ENCODE measurements around the gene URB1. TPM values are rescaled to one million over a fixed set of nuclear protein-coding genes. Genes with fewer than 3 reads are reported as not detected.
"Not testable (repeated sequence)": the region's sequence is repeated elsewhere in the genome, so short reads cannot be mapped to it uniquely, and the experiment has no call there.

URB1 gene
- total RNA-seq, 1 experiment from 2014 or later = 22.6 TPM

GRCh38 chr21:32321480-32321879, 71.3 kb downstream of the URB1 start:
- DNase-seq (ENCODE audit: low read depth) = no peak

DNA sequence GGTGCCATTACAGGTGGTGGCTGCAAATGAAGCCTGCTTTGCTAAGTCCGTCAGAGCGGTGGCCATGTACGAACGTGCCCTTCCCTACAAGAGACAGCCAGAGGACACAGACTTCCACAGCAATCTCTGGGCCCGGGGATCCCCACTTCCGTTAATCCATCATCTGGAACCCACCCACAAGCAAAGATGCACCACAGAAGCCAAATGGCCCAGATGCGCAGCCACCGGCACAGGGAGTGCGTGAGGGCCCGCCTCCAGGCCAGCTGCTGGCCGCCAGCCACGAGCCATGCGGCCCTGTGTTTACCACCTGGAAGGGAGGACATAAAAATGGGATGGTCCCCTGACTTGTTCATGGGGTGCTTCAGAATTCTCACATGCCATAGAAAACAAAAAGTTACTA, 72.1 kb downstream of the URB1 start:
- DNase-seq (ENCODE audit: low read depth) = no peak

- no peak for DNase-seq (ENCODE audit: low read depth)
These were observed 72.8 kb downstream of the URB1 start for GRCh38 chr21:32320059-32320458.

DNA sequence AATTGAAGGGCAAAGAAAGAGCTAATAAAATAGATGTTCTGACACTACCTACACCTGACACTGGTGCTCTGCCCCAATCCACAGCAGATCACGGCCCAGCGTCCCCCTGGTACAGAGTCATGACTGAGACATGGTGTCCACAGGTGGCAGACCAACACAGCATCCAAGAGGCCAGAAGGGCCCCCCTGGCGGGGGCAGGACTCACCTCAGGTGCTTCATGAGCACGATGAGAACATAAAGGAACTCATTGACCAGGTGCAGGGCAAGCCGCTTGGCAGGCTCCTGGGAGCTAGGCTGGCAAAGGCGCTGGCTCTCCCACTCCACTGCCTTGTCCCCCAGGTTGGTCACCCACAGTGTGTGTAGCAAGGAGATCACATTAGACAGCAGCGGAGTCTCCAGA, 73.8 kb downstream of the URB1 start:
- no peak for DNase-seq (ENCODE audit: low read depth)

DNA sequence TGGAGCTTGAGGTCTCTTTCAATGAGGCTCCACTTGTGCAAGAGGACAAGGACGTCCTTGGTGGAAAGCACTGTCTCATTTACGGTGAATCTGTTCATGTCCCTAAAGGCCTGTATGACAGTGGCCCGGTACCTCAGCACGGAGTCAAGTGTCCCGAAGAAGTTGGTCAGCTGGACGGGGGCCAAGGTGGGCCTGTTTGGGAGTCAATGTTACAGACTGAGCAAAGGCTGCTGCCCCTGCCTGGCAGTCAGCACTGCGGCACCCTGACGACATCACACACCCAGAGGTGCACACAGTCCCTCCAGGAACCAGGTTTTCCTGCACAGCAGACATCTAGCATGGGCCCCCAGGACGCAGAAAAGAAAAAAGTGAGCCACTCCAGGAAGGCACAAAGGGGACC, 75.1 kb downstream of the URB1 start:
- DNase-seq (ENCODE audit: low read depth) = no peak

DNA sequence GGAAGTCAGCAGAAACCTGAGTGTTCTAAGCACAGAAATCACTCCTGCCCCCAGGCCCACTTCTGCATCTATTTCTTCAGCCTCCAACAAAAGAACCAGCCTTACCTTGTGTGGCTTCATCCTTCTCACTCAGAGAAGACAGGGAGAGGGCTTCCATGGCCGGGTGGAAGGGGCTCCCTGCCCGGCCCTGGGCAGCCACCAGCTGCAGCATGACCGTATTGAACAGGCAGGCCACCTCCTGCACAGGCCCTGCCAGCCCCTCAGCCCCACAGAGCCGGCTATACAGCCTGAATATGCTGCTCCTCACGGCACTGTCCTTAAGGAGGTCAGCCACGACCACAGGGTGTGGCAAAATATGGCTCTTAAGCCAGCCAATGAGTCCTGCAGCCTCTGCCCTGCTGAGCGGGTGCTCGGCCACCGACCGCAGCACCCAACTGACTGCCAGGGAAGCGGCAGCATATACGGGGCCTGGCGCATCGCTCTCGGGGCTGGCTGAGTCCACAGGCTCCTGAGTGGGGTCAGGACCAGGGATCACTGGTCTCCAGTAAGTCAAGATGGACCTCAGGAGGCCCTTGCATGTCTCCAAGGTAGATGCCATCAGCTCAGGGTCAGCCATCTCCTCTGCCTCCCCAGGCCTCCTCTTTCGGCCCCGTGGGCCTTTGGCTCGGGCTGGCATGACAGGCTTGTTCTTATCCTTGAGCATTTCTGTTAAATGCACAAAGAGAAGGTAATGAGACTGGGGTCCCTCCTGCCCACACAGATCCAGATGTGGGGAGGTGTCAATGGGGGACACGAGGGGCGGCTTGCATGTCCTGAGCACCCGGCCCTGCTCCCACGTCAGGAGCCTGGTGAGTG, 76.2 kb downstream of the URB1 start:
- no peak for DNase-seq (ENCODE audit: low read depth)

DNA sequence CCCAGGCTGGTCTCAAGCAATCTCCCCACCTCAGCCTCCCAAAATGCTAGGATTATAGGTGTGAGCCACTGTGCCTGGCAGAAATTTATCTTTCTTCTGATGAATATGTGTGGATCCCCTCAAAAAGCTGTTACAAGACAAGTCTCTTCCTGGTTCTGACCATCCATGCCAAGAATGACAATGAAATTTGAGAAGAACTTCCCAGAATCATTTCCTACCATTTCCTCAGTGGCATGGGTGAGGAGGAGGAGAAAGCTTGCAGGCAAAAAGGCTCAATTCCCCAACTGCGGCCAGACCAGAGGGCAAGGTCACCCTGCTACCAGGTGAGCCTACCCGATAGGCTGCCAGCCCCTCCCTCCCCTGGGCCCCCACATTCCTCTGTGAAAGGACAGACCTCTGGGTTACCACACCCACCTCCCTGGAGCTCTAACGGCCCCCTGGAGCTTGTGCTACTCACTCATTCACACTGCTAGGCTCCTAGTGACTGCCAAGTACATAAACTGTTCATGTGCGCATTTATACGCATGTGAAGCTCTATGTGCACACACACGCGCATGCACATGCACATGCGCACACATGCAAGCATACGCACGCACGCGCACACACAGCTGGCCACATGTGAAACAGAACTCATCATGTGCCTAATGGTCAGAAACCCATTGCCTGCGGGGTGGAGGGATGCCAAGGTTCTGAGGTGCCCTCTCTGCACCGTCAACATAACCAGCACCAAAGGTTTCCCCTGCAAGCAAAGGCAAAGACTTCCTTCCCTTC, 77.1 kb downstream of the URB1 start:
- no peak for DNase-seq (ENCODE audit: low read depth)

DNA sequence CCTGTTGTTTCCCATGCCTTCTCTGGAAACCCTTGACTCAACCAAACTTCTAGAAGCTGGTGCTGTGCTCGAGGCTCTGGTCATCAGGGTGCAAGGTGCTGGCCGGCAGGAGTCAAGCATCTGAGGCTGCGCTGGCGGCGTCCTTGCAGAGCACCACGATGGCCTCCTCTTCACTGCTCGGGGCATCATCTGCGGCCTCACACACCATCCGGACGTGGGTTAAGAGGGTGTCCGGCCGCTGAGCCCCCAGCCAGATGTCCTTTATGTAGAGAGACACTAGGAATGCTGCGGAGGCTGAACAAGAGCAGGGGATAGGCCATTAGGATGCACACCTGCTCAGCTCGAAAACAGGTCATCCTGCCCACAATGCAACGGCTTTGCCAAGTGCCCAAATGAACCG, 78.0 kb downstream of the URB1 start:
- no peak for DNase-seq (ENCODE audit: low read depth)

DNA sequence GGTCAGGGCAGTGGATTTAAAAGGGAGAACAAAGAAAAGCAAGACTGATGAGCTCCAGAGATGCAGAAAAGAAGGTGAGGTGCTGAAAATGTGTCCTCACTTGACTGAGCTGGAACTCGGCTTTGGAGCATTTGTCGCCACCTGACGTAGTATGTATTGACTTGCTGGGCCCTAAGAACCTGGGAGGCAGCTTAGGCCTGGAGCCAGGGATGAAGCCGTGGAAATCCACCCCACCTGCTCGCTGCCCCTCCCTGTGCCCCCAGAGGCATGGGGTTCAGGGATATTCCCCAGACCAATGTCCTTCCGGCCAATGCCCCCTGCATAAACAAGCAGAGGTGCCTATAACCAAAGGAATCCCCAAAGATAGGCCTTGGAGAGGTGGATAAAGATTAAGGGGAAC, 79.8 kb downstream of the URB1 start:
- no peak for DNase-seq (ENCODE audit: low read depth)

GRCh38 chr21:32312326-32312725, 80.5 kb downstream of the URB1 start:
- DNase-seq (ENCODE audit: low read depth) = no peak

- no peak for DNase-seq (ENCODE audit: low read depth)
These were observed 81.2 kb downstream of the URB1 start for GRCh38 chr21:32311621-32312020.

DNA sequence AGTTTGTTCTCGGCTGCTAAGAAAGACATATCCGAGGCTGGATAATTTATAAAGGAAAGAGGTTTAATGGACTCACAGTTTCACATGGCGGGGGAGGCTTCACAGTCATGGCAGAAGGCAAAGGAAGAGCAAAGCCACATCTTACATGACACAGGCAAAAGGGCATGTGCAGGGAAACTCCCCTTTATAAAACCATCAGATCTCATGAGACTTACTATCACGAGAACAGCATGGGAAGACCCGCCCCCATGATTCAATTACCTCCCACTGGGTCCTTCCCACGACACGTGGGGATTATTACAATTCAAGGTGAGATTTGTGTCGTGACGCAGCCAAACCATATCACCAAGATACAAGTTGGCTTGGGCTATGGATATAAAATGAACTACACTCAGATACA, 81.8 kb downstream of the URB1 start:
- not testable (repeated sequence) for DNase-seq (ENCODE audit: low read depth)

DNA sequence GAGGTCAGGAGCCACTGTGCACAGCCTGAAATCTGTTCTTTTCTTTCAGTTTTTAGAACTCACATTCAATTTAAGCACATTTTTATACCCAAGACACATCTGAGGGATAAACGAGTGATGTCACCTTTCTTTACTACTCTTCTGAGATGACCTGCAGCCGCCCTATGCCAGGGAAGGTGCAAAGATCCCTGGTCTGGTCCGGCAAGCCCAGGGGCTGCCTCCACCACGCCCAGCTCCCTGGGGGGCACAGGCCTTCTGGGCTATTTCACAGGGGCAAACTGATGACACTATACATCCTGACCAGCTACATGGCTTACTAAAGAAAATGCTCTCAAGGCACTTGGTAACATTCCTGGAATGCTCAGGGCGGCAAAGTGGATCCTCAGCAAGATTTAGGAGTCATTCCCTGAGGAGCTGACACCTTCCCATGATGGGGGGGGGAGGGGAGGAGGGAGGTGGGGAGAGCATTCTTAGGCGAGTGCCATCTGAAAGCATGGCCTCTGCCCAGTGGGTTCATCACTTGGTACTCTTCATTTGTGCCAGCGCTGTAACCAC, 82.8 kb downstream of the URB1 start:
- DNase-seq (ENCODE audit: low read depth) = no peak

GRCh38 chr21:32308696-32309095, 84.1 kb downstream of the URB1 start:
- no peak for DNase-seq (ENCODE audit: low read depth)

GRCh38 chr21:32307706-32308105, 85.1 kb downstream of the URB1 start:
- DNase-seq (ENCODE audit: low read depth) = peak; percentile 71

DNA sequence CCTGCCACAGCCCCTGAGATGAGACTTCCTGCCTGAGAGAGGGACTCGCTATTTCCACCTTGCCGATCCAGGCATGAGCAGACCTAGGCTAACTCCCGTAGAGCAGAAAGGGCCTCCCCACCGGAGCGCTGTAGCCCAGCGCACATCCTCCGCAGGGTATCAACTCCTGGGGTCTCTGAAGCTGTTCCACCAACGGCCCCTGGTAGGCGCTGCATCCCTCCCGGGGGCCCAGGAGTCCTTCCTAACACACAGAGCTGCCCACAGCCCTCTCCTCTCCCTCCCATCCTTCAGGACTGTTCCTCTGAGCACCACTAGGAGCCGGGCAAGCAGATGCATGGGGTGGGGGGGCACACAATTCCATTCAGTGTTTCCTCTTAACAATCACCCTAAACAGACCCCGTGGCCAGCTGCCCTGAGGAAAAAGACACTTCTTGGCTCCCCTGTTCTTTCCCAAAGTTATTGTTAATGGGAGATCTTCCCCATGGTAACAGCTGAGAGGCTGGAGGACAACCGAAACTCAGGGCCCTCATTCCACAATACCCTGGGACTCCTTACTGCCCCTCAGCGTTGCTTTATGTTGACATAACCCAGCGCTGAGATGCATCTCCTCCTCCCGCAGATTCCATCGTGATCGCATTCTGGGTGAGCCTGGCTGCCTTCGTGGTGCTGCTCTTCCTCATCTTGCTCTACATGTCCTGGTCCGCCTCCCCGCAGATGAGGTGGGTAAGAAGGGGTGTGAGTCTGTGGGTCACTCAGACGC, 86.6 kb downstream of the URB1 start:
- no peak for DNase-seq (ENCODE audit: low read depth)

- no peak for DNase-seq (ENCODE audit: low read depth)
These were observed 87.8 kb downstream of the URB1 start for GRCh38 chr21:32304998-32305397.

GRCh38 chr21:32303385-32303784, 89.4 kb downstream of the URB1 start:
- DNase-seq (ENCODE audit: low read depth) = no peak

- DNase-seq (ENCODE audit: low read depth) = no peak
These were observed 90.3 kb downstream of the URB1 start for GRCh38 chr21:32302560-32302959.

DNA sequence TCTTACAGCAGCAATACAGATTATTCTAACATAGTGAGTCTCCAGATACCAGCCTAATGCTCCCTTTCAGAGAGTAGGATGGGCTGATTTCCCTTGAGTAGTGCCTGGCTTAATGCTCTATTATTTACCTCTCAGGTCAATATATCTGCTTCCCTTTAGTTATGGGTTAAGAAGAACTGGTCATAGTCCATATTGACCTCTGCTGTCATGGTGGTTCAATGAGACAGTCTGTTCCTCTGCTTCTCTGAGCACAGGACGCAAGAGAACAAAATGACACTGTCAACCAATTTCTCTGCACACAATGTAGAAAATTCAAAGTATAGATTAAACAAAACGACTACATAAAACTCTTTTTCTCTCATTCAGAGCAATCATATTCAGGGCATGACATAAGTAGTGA, 91.2 kb downstream of the URB1 start:
- no peak for DNase-seq (ENCODE audit: low read depth)

DNA sequence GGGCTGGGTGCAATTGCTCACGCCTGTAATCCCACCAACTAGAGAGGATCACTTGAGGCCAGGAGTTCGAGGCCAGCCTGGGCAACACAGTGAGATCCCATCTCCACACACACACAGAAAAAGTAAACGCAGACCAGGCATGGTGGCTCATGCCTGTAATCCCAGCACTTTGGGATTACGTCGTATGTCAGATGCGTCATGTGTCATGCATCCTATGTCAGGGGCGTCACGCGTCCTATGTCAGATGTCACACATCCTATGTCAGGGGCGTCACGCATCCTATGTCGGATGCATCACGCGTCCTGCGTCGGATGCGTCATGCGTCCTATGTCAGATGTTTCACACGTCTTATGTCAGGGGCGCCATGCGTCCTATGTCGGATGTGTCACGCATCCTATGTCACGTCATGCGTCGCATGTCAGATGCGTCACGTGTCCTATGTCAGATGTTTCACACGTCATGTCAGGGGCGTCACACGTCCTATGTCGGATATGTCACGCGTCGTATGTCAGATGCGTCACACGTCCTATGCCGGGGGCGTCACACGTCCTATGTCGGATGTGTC, 92.6 kb downstream of the URB1 start:
- no peak for DNase-seq (ENCODE audit: low read depth)

DNA sequence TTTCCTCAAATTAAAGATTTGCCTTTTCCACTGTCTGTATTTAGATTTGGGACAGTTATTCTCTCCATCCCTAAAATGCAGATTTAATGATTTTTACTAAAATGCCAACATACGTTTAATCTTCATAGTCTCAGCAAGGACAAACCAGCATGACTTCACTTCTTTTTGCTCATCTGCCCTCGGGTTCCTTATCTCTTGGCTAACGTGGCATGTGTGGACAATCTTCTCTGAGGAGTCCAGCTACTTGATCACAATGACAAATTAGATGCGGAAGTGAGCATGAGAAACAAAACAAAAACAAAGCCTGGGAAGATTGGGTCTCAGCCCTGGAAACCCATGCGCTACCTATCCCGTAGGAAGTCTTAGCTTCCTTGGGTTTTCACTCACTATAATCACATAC, 93.1 kb downstream of the URB1 start:
- DNase-seq (ENCODE audit: low read depth) = no peak

Data from LHCN-M2 (cell line).